ENCODE measurements around the gene HMOX1. TPM values are rescaled to one million over a fixed set of nuclear protein-coding genes. Genes with fewer than 3 reads are reported as not detected.
"Not testable (repeated sequence)": the region's sequence is repeated elsewhere in the genome, so short reads cannot be mapped to it uniquely, and the experiment has no call there.

HMOX1 gene
- total RNA-seq, 2 donors from 2014 or later, result 13.6 to 16.0 TPM

GRCh38 chr22:35376728-35377472 lies 4.0 kb upstream of the HMOX1 start:
- peak; percentile 94 for DNase-seq
- ATAC-seq, result peak; percentile 50 to 53

GRCh38 chr22:35377735-35378134 lies 3.2 kb upstream of the HMOX1 start:
- intact Hi-C loops (cut with DNase I), result no loop called here
- DNase-seq, result no peak
- ATAC-seq, result no peak

More at GRCh38 chr22:35376728-35377472, 4.0 kb upstream of the HMOX1 start:
- intact Hi-C loops (cut with DNase I), result no loop called here

GRCh38 chr22:35378621-35379020 lies 2.3 kb upstream of the HMOX1 start:
- DNase-seq, result no peak
- intact Hi-C loops (cut with DNase I), result no loop called here
- ATAC-seq, result no peak

GRCh38 chr22:35379146-35379993 lies 1.5 kb upstream of the HMOX1 start:
- ATAC-seq (no peak), DNase-seq (no peak)
- intact Hi-C loops (cut with DNase I), result no loop called here

- DNase-seq (no peak), ATAC-seq (no peak)
- intact Hi-C loops (cut with DNase I), result no loop called here
Measured at GRCh38 chr22:35380013-35380412, 883 bp upstream of the HMOX1 start.

GRCh38 chr22:35381424-35382009 lies 621 bp downstream of the HMOX1 start:
- intact Hi-C loops (cut with DNase I), result no loop called here
- no peak for DNase-seq
- peak; percentile 1 to 9 for ATAC-seq

GRCh38 chr22:35383679-35384071 lies 2.8 kb downstream of the HMOX1 start:
- intact Hi-C loops (cut with DNase I), result no loop called here
- no peak for DNase-seq
- no peak for ATAC-seq

GRCh38 chr22:35384527-35384926 lies 3.6 kb downstream of the HMOX1 start:
- ATAC-seq (no peak), DNase-seq (no peak)
- intact Hi-C loops (cut with DNase I), result no loop called here

- ATAC-seq, result no peak
- intact Hi-C loops (cut with DNase I), result no loop called here
- no peak for DNase-seq
Measured at GRCh38 chr22:35384975-35385588, 4.2 kb downstream of the HMOX1 start.

GRCh38 chr22:35386670-35387288 lies 5.9 kb downstream of the HMOX1 start:
- ATAC-seq, result no peak
- intact Hi-C loops (cut with DNase I), result no loop called here

GRCh38 chr22:35390933-35391332 lies 10.0 kb downstream of the HMOX1 start:
- intact Hi-C loops (cut with DNase I), result no loop called here
- no peak for DNase-seq
- no peak for ATAC-seq

More at GRCh38 chr22:35386670-35387288, 5.9 kb downstream of the HMOX1 start:
- DNase-seq, result no peak

- ATAC-seq (no peak), DNase-seq (no peak)
- intact Hi-C loops (cut with DNase I), result no loop called here
Measured at GRCh38 chr22:35392357-35392756, 11.5 kb downstream of the HMOX1 start.

- DNase-seq, result no peak
- intact Hi-C loops (cut with DNase I), result no loop called here
- no peak for ATAC-seq
Measured at GRCh38 chr22:35393116-35394010, 12.5 kb downstream of the HMOX1 start.

- ATAC-seq, result no peak
- no peak for DNase-seq
- intact Hi-C loops (cut with DNase I), result no loop called here
Measured at GRCh38 chr22:35394011-35394312, 13.1 kb downstream of the HMOX1 start.

GRCh38 chr22:35394810-35395563 lies 14.1 kb downstream of the HMOX1 start:
- intact Hi-C loops (cut with DNase I), result no loop called here
- no peak for ATAC-seq
- DNase-seq, result no peak

- ATAC-seq; DNase-seq; intact Hi-C loops (cut with DNase I): not testable (repeated sequence)
Measured at GRCh38 chr22:35396622-35397021, 15.7 kb downstream of the HMOX1 start.

- no peak for DNase-seq
- intact Hi-C loops (cut with DNase I), result no loop called here
- no peak for ATAC-seq
Measured at GRCh38 chr22:35397095-35397904, 16.4 kb downstream of the HMOX1 start.
